Right renal cortex interstitium (tissue), 3 donors: ENCODE results near the gene RNF151. TPM values are rescaled to one million over a fixed set of nuclear protein-coding genes. Genes with fewer than 3 reads are reported as not detected.
"Not testable (repeated sequence)": the region's sequence is repeated elsewhere in the genome, so short reads cannot be mapped to it uniquely, and the experiment has no call there.

Experiments used
- DNase-seq, 3 donors: peaks; one replicate each; pipeline ENCODE4 v3.0.0-alpha.2; 2013; ENCODE audit warnings: low read depth in 3 of 3, low spot score in 2 of 3
- polyA plus RNA-seq, 3 donors: library from polyadenylated mRNA; unstranded; fragments of 120-200 nt; gene quantifications; one replicate each; pipeline ENCODE4 v1.2.1, GENCODE V29; 2013; ENCODE audit not compliant: insufficient read length in 3 of 3

Gene RNF151, protein sequence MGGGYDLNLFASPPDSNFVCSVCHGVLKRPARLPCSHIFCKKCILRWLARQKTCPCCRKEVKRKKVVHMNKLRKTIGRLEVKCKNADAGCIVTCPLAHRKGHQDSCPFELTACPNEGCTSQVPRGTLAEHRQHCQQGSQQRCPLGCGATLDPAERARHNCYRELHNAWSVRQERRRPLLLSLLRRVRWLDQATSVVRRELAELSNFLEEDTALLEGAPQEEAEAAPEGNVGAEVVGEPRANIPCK
- polyA plus RNA-seq = not detected

DNA sequence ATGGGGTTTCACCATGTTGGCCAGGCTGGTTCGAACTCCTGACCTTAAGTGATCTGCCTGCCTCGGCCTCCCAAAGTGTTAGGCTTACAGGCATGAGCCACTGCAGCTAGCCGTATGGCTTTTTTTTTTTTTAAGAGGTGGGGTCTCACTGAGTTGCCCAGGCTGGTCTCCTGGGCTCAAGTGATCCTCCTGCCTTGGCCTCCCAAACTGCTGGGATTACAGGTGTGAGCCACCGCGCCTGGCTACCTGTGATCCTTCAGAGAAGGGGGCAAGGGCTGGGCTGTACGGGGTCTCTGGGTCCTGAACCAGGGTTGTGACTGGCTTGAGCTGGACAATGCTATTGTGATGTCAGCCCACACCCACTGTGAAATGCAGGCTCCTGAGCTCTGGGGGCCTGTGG, at the start of gene RNF151:
Gene RNF151, plus strand, starts transcription at position 397 of the 400 bp plus-strand sequence. CDS start 26 bp downstream, outside the sequence.
- no peak for DNase-seq

DNA sequence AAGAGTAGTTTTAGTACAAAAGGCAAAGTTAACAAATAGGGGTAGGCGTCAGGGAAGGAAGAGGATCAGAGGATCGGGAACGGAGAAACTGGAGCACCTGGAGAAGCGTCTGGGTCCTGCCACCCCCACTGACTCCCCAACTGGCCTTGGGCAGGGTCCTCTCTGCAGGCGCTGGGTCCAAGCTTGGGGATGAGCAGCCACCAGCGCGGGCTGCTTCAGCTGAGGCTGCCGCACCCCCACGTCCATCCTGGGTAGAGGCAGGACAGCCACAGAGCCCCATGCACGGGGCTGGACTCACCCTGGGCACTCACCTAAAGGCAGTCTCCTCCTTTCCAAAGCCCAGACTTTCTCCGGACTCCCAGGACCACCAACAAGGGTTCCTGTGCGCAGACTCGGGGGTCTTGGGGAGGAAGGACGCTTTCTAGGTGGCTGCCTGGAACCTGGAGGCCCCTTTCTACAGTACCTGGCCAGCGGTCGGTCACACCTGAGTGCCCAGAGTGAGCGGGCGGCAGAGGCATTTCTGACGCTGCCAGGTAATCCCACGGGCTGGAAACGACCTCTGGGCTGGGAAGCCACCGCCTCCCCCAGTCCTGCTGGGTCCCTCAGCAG, 49.5 kb upstream of the RNF151 start:
- no peak for DNase-seq

DNA sequence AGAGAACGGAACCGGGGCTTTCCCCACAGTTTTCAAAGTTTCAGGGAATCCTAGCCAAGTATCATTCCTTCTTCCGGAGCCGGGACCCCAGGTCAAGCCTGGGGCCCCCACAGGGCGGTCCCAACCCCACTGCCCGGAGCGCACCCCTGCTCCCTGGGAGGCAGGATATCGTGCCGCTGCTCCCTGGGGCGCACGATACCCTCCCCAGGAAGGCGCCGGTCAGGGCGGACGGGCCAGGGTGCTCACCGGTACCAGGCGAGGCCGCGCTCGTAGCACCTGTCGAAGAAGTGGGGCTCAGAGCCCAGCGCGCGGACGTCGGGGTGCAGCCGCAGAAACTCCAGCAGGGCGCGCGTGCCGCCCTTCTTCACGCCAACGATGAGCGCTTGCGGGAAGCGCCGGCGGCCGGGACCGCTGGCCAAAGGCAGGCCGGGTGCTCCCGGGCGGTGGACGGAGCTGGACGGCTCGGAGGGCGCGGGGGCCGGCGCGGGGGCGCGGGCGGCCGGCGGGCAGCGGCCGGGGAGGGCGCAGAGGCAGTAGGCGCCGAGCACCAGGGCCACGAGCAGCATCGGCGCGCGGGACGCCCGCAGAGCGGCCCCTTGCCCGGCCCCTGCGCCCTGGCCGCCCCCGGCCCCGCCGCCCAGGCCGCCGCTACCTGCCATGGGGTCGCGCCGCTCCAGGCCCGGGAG, 48.8 kb upstream of the RNF151 start:
- DNase-seq = no peak

DNA sequence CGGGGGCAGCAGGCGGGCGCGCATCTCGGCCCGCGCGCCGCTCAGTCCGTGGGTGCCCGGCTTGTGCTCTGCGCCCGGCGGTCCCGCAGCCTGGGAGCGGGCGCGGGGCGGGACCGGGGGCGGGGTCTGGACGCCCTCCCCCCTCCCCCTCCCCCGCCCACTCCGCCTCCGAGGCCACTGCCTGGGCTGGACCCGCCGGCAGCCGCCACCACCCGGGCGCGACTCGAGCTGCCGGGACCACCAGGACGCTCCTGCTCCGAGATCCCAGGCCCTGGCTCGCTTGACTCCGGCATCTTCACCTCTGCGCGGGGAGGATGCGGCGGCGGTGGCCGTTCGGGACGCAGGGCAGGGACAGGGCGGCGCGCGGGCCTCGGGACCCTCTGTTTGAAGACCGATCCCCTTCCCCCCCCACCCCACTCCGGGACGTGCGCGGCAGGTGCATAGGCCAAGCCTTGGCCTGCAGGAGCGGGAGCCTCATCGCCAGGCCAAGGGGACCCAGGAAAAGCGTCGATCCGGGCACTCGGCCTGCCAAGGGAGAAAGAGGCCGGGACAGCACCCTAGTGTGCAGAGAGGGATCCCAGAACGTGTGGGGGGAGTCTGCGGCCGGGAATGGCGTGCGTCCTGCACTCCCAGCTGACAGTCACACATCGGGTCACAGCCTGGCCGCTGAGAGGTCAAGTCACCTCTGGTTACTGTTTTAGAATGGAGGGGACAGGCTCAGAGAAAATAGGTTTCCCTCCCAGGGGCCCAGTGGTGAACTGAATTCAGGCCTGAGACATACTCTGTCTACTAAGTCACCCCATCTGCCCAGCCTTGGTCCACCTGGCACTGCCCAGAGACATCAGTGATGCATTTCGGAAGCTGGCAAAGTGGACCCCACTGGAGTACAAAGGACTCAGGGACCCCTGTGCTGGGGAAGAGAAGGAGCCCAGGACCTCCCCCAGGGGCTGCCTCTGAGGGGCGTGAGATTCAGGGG, 48.0 kb upstream of the RNF151 start, which contains the start of gene HS3ST6:
Gene HS3ST6, minus strand, starts transcription at position 65 of the 976 bp plus-strand sequence. CDS start 92 bp downstream, outside the sequence.
- DNase-seq = no peak

DNA sequence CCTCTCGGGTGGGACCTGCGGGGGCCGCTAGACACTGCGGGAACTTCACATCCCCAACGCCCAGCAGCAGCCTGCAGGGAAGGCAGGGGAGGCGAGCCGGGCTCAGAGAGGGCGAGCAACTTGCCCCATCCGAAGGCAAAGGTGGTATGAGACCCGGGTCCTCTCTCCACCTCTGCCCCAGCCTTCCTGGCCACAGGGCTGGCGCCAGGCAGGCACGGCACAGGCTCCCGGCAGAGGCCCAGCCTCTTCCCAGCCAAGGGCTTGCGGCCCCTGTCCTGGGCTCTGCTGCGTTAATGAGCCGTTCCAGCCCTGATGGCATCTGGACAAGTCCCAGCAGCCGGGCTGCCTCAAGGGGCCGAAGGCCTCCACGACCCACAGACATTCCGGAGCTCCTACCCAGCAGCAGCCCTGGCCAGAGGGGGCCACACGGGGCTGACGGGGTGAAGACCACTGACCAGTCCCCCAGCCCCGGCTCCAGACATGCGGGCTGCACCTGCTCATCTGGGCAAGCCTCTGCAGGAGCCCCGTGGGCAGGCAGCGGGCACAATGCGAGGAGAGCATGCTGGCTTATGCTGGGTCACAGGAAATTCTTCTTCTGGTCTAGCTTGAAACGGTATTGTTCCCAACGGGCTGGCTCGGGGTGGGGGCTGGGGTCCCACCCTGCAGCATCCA, 47.2 kb upstream of the RNF151 start:
- no peak for DNase-seq

DNA sequence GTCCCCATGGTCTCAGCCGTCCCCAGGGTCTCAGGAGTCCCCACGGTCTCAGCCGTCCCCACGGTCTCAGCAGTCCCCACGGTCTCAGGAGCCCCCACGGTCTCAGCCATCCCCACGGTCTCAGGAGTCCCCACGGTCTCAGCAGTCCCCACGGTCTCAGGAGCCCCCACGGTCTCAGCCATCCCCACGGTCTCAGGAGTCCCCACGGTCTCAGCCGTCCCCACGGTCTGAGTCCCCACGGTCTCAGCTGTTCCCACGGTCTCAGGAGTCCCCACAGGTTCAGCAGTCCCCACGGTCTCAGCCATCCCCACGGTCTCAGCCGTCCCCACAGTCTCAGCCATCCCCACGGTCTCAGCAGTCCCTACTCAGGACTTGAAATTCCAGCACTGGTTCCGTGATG, 46.5 kb upstream of the RNF151 start:
- DNase-seq = not testable (repeated sequence)

DNA sequence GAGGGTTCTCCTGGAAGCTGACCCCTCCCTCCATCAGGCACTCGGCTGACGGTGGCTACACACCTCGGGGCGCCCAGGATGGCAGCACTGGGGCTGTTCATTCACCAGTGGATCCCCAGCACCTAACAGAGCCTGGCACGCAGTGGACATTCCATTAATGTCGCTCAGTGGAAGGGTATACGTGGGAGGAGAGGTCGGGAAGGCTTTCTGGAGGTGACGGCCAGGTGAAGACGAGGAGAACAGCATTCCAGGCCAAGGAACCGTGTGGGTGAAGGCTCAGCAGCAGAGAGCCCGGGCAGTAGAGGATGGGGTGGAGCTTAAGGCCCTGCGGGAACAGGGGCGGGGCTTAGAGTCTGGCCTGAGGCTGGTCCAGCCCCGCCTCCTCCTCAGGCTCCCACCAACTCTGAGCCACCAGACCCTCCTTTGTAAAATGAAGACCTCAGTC, 45.9 kb upstream of the RNF151 start:
- no peak for DNase-seq

DNA sequence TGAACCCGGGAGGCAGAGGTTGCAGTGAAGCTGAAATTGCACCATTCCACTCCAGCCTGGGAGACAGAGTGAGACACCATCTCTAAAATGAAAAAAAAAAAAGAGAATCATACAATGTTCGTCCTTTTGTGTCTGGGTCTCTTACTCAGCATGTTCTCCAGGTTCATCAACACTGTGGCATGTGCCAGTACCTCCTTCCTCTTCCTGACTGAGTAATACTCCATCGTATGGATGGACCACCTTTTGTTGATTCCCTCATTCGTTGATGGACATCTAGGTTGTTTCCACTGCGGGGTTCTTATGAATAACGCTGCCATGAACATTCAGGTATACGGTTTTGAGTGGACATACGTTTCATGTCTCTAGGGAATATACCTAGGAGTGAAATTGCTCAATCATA, 44.3 kb upstream of the RNF151 start:
- no peak for DNase-seq

DNA sequence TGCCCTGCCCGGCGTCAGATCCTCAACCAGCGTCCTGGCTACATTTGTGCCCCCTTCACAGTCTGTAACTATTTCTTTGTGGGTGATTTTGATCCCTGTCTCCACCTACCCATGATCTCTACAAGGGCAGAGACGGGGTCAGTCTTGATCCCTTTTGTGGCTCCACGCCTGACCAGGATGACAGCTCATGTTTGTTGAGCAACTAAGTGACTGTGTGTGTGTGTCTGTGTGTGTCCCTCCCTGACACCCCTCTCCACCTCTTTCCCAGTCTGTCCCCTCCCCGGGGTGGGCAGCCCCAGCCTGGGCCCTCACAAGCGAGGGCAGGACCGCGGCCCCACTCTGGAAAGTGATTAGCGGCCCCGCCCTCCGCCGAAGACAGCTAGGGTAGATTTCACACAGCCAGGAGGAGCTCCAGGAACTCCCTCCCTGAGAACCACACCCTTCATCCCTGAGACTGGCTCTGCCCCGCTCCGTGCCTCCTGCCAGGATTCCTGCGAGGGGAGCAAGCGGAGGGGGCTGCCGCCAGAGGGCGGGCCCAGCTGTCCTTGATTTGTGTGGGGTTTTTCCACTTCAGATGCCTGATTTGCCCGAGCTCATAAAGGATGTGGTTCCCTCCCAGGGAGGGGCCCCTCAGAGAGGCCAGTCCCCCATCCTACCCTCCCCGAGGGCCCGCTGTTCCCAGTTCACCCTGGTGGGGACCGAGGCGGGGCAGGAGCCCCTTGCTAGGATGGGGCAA, 43.2 kb upstream of the RNF151 start:
- DNase-seq = no peak

DNA sequence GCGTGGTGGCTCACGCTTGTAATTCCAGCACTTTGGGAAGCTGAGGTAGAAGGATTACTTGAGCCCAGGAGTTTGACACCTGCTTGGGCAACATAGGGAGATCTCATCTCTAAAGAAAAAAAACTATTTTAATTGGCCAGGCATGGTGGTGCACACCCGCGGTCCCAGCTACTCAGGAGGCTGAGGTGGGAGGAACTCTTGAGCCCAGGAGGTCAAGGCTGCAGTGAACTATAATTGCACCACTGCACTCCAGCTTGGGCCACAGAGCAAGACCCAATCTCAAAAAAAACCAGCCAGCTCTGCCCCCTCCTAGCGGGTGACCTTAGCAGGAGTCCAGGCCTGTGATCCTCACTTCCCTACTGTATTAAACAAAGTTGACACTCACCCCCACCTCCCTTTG, 42.6 kb upstream of the RNF151 start:
- DNase-seq = no peak

DNA sequence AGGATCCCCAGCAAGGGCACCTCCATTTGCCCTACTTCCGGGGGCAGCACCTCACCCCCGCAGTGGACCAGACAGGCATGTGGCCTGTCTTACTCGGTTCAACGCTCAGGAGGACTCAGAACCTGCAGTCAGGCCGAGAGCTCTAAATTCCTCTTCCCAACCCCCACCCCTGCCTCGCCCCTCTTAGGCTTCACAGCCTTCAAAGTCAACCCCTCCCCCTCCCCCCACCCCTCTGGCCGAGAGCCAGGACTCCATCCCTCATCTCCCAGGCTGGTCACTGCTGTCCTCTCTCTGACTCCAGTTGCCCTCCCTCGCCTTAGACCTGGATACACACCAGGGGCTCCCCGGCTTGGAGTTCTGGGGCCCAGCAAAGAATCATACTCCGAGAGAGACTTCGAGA, 40.4 kb upstream of the RNF151 start:
- DNase-seq = no peak

DNA sequence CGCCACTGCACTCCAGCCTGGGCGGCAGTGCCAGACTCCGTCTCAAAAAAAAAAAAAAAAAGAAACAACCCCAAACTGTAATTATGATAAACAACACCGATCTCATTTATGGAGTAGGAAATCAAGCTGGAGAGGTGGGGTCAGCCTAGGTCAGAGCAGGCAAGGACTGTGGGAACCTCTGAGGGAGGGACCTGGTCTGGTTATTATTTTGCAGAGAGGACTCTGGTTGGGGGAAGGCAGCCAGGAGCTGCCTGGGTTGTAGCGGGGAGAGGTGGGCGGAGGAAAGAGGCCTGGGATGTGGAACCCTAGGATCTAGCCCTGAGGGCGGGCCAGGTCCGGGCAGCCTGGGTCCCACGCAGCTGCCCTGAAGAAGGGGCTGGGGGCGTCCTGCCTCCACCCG, 37.6 kb upstream of the RNF151 start:
- DNase-seq = no peak

DNA sequence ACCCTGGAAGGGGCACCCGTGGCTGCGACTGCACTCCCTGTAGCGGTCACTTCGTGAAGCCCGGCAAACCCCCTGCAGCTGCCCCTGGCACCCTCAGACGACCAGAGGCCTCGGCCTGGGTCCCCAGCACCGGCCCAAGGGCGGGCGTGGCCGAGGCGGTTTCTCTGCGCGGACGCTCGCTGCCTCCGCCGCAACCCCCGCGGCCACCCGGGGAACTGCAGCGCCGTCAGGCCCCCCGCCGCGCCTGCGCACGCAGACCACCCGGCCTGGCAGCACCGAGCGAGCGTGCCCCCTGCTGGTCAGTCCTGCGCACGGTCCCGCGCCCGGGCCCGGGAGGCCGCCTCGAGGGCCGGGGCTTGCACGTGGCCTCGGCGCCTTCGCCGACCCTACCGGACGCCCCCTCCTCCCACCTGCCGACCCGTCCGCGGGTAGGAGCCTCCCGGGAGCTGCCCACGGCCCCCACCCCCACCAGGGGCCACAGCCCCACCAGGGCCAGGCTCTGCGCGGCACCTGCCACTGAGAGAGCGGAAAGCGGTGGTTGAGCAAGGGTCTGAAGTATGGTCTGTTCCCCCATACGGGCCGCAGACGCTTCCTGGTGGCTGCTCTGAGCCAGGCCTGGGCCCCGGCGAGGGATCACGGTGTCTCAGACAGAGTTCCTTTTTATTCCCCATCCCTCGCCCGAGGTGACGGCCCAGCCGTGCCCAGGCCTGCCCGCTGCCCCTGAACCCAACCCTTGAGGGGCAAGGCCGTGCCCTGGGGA, 36.9 kb upstream of the RNF151 start:
- DNase-seq = peak; percentile 53 to 69 (median 66)

DNA sequence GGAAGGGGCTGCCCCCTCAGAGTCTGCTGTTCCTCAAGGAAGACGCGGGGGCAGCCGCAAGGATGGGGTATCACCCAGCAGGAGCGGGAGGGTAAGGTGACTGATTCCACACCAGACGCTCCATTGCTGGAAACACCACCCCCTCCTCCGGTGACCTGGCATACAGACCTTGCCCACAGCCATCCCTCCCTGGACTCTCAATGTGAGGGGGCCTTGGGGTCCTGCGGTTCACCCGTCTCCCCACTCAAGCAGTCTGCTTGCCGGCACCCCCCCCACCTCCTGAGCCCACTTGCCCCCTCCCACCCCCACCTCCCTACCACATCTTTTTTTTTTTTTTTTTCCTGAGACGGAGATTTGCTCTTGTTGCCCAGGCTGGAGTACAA, 36.3 kb upstream of the RNF151 start:
- DNase-seq = no peak

DNA sequence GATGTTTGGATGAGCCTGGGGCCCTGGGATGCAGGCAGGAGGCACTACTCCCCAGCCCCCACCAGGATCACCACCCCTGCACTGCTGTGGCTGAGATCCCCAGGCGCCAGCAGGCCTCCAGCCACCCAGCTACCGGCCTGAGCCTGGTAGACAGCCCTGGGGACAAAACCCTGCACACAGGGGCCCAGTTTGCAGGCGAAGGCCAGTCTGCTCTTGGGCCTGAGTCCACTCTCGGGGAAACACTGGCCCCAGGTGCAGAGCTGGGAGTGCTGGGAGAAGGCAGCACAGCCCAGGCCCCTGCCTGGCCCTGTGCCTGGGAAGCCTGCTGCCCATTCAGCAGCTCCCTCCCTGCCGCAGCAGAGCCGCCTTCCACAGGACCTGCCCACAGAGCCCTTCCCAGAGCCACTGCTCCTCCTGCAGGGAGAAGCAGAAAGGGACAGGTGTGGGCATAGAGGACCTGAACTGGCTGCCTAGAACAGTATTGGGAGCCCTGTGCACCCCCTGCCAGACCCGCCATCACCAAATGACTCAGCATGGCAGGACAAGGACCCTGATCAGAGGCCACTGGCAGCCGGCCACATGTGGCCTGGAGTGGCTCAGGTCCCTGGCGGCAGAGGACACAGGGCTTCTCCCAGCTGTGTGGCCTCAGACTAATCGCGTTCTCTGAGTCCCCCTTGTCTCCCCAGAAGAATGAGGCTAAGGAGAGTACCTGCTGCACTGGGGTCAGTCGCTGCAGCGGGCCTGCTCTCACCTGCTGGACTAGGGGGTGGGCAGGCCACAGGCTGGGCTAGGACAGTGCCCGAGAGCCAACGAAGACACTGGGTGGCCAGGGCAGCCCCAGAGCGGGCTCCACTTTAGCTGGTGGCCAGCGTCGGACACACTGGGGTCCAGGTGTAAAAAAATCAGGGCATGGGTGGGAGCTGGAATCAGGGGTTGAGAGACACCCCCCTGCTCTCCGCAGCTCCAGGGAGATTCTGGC, 34.3 kb upstream of the RNF151 start:
- DNase-seq = no peak

DNA sequence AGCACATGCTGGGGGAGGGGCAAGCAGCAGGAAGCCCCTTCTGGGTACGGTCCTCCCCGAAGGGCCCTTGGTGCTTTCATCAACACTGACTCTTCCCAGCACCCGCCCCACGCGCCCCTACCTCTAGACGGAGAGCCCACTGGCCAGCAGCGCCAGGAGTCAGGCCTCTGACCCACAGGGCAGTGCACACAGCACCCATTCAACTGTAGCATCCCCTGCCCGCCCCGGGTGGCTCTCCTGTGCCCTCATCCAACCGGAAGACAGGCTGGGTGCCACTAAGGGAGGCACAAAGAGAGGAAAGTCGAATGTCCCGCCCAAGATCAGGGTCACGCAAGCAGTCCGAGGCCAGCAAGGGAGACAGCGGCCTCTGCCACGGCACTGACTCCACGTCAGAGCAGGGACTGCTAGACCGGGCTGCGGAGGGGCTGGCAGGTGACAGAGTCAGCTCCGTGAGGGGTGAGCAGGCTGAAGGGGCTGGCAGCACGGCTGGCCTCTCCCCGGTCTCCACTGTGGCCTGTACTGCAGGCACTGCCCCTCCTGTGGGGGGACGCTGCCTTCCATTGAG, 33.5 kb upstream of the RNF151 start:
- DNase-seq = no peak

DNA sequence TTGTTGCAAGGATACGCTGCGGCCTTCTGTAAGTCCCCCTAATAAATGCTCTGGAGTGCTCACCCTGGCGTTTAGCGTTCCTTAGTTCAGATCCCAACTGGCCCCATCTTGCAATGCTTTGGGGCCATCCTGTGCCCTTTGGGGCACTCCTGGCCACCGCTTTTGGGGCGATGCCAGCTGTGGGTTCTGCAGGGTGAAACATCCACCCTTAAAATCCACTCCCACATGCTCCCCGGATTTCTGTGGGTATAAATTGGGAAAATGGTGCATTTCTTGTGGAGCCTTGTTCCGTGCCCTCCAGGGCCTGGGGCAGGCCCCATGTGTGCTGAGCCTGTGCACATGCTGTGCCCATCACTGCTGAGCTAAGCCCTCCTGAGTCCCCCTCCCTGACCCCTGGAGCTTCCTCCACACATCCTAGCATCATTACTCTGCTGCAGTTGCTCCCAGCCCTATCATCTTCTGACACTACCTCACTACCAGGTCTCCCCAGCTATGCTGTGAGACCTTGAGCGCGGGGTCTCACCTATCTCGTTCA, 29.6 kb upstream of the RNF151 start:
- no peak for DNase-seq
